GM23338 (cell line): ENCODE measurements around the gene RYR2. TPM values are rescaled to one million over a fixed set of nuclear protein-coding genes. Genes with fewer than 3 reads are reported as not detected.

Experiments
- ATAC-seq: fragments of 200-7000 bp; cut with Tn5 transposase; 3 replicates; pipeline ENCODE4 v1.9.1; 2020
- DNase-seq: peaks from one replicate; pipeline ENCODE4 v3.0.0-alpha.2; 2015; ENCODE audit warnings: low spot score
- H2AFZ ChIP-seq: fragments of 200-600 bp; sonication (generic); 2 replicates; pipeline ENCODE4 v1.8.0; 2016; ENCODE audit warnings: antibody characterized with exemption, mild to moderate bottlenecking, moderate library complexity
- H3F3A ChIP-seq: fragments of 200-600 bp; sonication (generic); replicated peaks from 2 replicates; pipeline ENCODE4 v1.8.0; 2017; ENCODE audit warnings: antibody characterized with exemption, mixed run types, low read depth
- H3K27ac ChIP-seq: fragments of 200-600 bp; sonication (generic); 2 replicates; pipeline ENCODE4 v1.6.1; 2016; ENCODE audit warnings: low read depth
- H3K27me3 ChIP-seq: fragments of 200-600 bp; sonication (generic); 2 replicates; pipeline ENCODE4 v1.8.0; 2016; ENCODE audit warnings: mild to moderate bottlenecking, mixed run types, moderate library complexity; ENCODE audit not compliant: insufficient read depth
- H3K36me3 ChIP-seq: fragments of 200-600 bp; sonication (generic); 2 replicates; pipeline ENCODE4 v1.8.0; 2016; ENCODE audit warnings: mild to moderate bottlenecking; ENCODE audit not compliant: insufficient read depth
- H3K4me1 ChIP-seq: fragments of 200-600 bp; sonication (generic); 2 replicates; pipeline ENCODE4 v1.8.0; 2016; ENCODE audit warnings: mild to moderate bottlenecking, moderate library complexity; ENCODE audit not compliant: insufficient read depth
- H3K4me2 ChIP-seq: fragments of 200-600 bp; sonication (generic); 2 replicates; pipeline ENCODE4 v1.7.1; 2017; ENCODE audit warnings: mixed run types
- H3K4me3 ChIP-seq: fragments of 200-600 bp; sonication (generic); 2 replicates; pipeline ENCODE4 v1.6.1; 2016; ENCODE audit warnings: mixed run types
- H3K79me2 ChIP-seq: fragments of 200-600 bp; sonication (generic); replicated peaks from 2 replicates; pipeline ENCODE4 v1.8.0; 2017; ENCODE audit warnings: mild to moderate bottlenecking; ENCODE audit not compliant: insufficient read depth
- H3K9me2 ChIP-seq: fragments of 200-600 bp; sonication (generic); 2 replicates; pipeline ENCODE4 v1.8.0; 2017; ENCODE audit not compliant: insufficient read depth
- H4K20me1 ChIP-seq: fragments of 200-600 bp; sonication (generic); replicated peaks from 2 replicates; pipeline ENCODE4 v1.8.0; 2017; ENCODE audit warnings: mild to moderate bottlenecking; ENCODE audit not compliant: insufficient read depth
- H3K27ac Mint-ChIP-seq: 2 replicates; pipeline ENCODE4 v1.8.0; 2020; ENCODE audit warnings: inconsistent platforms, mild to moderate bottlenecking, moderate library complexity, mixed read lengths
- H3K27me3 Mint-ChIP-seq: 3 replicates; pipeline ENCODE4 v1.8.0; 2022; ENCODE audit warnings: low read depth, mild to moderate bottlenecking, moderate library complexity, mixed read lengths, inconsistent platforms; ENCODE audit not compliant: insufficient read depth, poor library complexity
- H3K36me3 Mint-ChIP-seq: 3 replicates; pipeline ENCODE4 v1.8.0; 2021; ENCODE audit warnings: low read depth, mild to moderate bottlenecking, inconsistent platforms, moderate library complexity, mixed read lengths
- H3K4me1 Mint-ChIP-seq: 3 replicates; pipeline ENCODE4 v1.8.0; 2020; ENCODE audit warnings: mild to moderate bottlenecking, inconsistent platforms, mixed read lengths
- H3K4me3 Mint-ChIP-seq: 3 replicates; pipeline ENCODE4 v1.8.0; 2021; ENCODE audit warnings: moderate library complexity, mild to moderate bottlenecking, inconsistent platforms, mixed read lengths
- H3K9me3 Mint-ChIP-seq: 3 replicates; pipeline ENCODE4 v1.8.0; 2020; ENCODE audit warnings: moderate library complexity, mild to moderate bottlenecking, inconsistent platforms, mixed read lengths
- ETS1 ChIP-seq: IDR thresholded peaks from 2 replicates; pipeline ENCODE4 v1.6.1; 2016; ENCODE audit warnings: antibody characterized with exemption
- EZH2 ChIP-seq: fragments of 200-600 bp; sonication (generic); IDR thresholded peaks from one replicate; pipeline ENCODE4 v1.8.0; 2017; ENCODE audit warnings: antibody characterized with exemption, mild to moderate bottlenecking, low read depth; ENCODE audit not compliant: unreplicated experiment
- EZH2phosphoT487 ChIP-seq: fragments of 200-600 bp; sonication (generic); IDR thresholded peaks from one replicate; pipeline ENCODE4 v1.8.1; 2018; ENCODE audit warnings: antibody characterized with exemption; ENCODE audit not compliant: unreplicated experiment
- JUNB ChIP-seq: IDR thresholded peaks from one replicate; pipeline ENCODE4 v1.6.1; 2016; ENCODE audit warnings: antibody characterized with exemption; ENCODE audit not compliant: unreplicated experiment
- NANOG ChIP-seq: IDR thresholded peaks from 2 replicates; pipeline ENCODE4 v1.6.1; 2016; ENCODE audit warnings: antibody characterized with exemption, borderline replicate concordance
- POLR2AphosphoS5 ChIP-seq: IDR thresholded peaks from 2 replicates; pipeline ENCODE4 v1.6.1; 2016; ENCODE audit warnings: antibody characterized with exemption, low read depth
- REST ChIP-seq: IDR thresholded peaks from one replicate; pipeline ENCODE4 v1.6.1; 2018; ENCODE audit warnings: antibody characterized with exemption; ENCODE audit not compliant: unreplicated experiment
- STAT1 ChIP-seq: IDR thresholded peaks from one replicate; pipeline ENCODE4 v1.6.1; 2016; ENCODE audit warnings: antibody characterized with exemption; ENCODE audit not compliant: unreplicated experiment
- ZNF114 ChIP-seq: fragments of 250-450 bp; sonication (Bioruptor Pico); IDR thresholded peaks from 2 replicates; pipeline ENCODE4 v1.5.0; 2020; ENCODE audit warnings: mild to moderate bottlenecking, moderate library complexity
- ZNF331 ChIP-seq: fragments of 250-450 bp; sonication (Bioruptor Pico); IDR thresholded peaks from 2 replicates; pipeline ENCODE4 v1.5.0; 2020; ENCODE audit warnings: low read depth, mild to moderate bottlenecking, moderate library complexity
- polyA plus RNA-seq: library from polyadenylated mRNA; unstranded; fragments of >200 nt; fragmentation: Nextera tagmentation; extraction: Ambion mirVana; gene quantifications from 2 replicates; pipeline ENCODE4 v1.2.1, GENCODE V29; 2016
- total RNA-seq: library from RNA; depleted of rRNA; stranded (reverse); fragments of >200 nt; shearing (Covaris generic); gene quantifications from 2 replicates; pipeline ENCODE4 v1.2.3, GENCODE V29; 2014
- TF ChIP-seq, protein P1 (sequence below): fragments of 250-450 bp; sonication (Bioruptor Pico); IDR thresholded peaks from 2 replicates; pipeline ENCODE4 v1.5.0; 2020; ENCODE audit warnings: mild to moderate bottlenecking, moderate library complexity

RYR2 gene
- total and polyA plus RNA-seq, 2 experiments from 2014 or later: 8.9 to 10.0 TPM

DNA sequence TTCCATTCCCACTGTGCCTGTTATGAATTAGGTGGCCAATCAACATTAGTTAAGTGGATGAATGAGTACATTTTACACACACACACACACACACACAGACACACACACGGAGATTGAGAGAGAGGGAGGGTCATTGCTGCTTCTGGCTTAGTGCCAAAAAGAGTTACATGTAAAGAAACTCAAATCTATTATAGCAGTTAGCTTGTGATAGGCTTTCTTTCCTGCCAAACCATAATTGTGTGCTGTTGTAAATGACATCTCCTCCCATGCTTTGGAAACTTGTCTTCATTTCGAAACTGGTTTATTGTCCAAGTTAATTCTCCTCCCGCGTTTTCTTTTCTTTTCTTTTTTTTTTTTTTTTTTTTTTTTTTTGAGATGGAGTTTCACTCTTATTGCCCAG, 36.3 kb upstream of the RYR2 start:
- peaks cover 22% of the 10 kb centered on the region for H3K4me1 Mint-ChIP-seq
- no peaks in the 10 kb centered on the region for H3K27me3 Mint-ChIP-seq
- peaks cover 23% of the 10 kb centered on the region for H3K4me1 ChIP-seq
- no peaks in the 10 kb centered on the region for H4K20me1 ChIP-seq
- H3K36me3 ChIP-seq: no peaks in the 10 kb centered on the region
- no peak overlapping the region for H3K27ac Mint-ChIP-seq
- no peaks in the 10 kb centered on the region for H3F3A ChIP-seq
- H3K36me3 Mint-ChIP-seq: no peaks in the 10 kb centered on the region
- H3K4me3 ChIP-seq: no peak overlapping the region
- H3K27ac ChIP-seq: no peak overlapping the region
- H3K4me2 ChIP-seq: no peak overlapping the region
- TF ChIP-seq JUNB (no peak), STAT1 (no peak), ZNF114 (CRISPR knock-in tag) (no peak), ZNF331 (no peak), POLR2AphosphoS5 (no peak)
- H3K27me3 ChIP-seq: no peaks in the 10 kb centered on the region
- H3K79me2 ChIP-seq: no peaks in the 10 kb centered on the region
- no peak overlapping the region for H2AFZ ChIP-seq
- peaks cover 13% of the 10 kb centered on the region; the same call in 1 of the 2 replicates for H3K9me2 ChIP-seq
- ATAC-seq (no peak), DNase-seq (no peak)
- no peak overlapping the region for H3K4me3 Mint-ChIP-seq
- H3K9me3 Mint-ChIP-seq: no peaks in the 10 kb centered on the region; the same call in 2 of the 3 replicates

DNA sequence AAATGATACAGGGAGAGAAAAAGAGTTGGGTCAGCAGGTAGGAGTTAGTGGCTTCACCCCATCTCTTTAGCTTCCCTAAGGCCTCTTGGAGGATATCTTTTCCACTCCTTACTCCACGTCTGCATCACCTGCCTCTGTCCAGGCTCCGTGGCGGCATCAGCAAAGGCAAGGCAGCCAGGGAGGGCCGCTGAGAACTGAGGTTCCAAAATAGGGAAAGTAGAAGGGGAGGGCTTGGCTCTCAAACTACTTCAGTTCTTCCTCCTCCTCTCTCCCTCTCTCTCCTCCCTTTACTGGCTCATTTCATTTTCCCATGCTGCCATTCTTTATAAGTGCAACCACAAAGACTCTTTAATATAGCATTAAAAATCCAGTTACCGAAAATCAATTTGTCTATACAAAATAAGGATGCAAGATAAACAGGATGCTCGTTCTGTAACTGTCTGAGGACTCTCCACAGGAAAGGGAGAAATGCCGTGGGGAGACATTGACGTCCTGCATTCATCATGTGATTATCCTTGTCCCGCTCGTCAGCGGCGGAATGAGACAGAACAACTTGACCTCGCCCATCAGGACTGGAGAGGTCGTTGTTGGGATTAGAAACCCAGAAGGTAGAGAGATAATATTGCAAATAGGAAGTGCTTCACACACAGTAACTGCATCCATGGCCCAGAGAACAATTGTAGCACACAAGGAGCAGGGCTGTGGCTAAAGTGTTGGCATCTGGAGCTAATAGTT, 34.7 kb upstream of the RYR2 start:
- Mint-ChIP-seq H3K4me1 (peaks cover 26% of the 10 kb centered on the region), H3K9me3 (no peaks in the 10 kb centered on the region), H3K27me3 (no peaks in the 10 kb centered on the region), H3K36me3 (no peaks in the 10 kb centered on the region), H3K27ac (no peak overlapping the region), H3K4me3 (no peak overlapping the region)
- Histone ChIP-seq H3K9me2 (peaks cover 13% of the 10 kb centered on the region; the same call in 1 of the 2 replicates), H3F3A (no peaks in the 10 kb centered on the region), H3K27ac (no peak overlapping the region), H4K20me1 (no peaks in the 10 kb centered on the region), H3K27me3 (no peaks in the 10 kb centered on the region), H3K4me3 (no peak overlapping the region), H3K36me3 (no peaks in the 10 kb centered on the region), H3K4me1 (peaks cover 27% of the 10 kb centered on the region), H3K4me2 (no peak overlapping the region), H3K79me2 (no peaks in the 10 kb centered on the region), H2AFZ (peak overlapping the region; percentile 60; the same call in 1 of the 2 replicates)
- DNase-seq (no peak), ATAC-seq (no peak)
- TF ChIP-seq EZH2phosphoT487: no peak
- no peak for TF ChIP-seq ZNF331
- TF ChIP-seq ETS1: no peak
- TF ChIP-seq REST: no peak
- TF ChIP-seq NANOG: no peak
- no peak for TF ChIP-seq EZH2
- TF ChIP-seq ZNF114 (CRISPR knock-in tag): no peak
- TF ChIP-seq, protein P1, sequence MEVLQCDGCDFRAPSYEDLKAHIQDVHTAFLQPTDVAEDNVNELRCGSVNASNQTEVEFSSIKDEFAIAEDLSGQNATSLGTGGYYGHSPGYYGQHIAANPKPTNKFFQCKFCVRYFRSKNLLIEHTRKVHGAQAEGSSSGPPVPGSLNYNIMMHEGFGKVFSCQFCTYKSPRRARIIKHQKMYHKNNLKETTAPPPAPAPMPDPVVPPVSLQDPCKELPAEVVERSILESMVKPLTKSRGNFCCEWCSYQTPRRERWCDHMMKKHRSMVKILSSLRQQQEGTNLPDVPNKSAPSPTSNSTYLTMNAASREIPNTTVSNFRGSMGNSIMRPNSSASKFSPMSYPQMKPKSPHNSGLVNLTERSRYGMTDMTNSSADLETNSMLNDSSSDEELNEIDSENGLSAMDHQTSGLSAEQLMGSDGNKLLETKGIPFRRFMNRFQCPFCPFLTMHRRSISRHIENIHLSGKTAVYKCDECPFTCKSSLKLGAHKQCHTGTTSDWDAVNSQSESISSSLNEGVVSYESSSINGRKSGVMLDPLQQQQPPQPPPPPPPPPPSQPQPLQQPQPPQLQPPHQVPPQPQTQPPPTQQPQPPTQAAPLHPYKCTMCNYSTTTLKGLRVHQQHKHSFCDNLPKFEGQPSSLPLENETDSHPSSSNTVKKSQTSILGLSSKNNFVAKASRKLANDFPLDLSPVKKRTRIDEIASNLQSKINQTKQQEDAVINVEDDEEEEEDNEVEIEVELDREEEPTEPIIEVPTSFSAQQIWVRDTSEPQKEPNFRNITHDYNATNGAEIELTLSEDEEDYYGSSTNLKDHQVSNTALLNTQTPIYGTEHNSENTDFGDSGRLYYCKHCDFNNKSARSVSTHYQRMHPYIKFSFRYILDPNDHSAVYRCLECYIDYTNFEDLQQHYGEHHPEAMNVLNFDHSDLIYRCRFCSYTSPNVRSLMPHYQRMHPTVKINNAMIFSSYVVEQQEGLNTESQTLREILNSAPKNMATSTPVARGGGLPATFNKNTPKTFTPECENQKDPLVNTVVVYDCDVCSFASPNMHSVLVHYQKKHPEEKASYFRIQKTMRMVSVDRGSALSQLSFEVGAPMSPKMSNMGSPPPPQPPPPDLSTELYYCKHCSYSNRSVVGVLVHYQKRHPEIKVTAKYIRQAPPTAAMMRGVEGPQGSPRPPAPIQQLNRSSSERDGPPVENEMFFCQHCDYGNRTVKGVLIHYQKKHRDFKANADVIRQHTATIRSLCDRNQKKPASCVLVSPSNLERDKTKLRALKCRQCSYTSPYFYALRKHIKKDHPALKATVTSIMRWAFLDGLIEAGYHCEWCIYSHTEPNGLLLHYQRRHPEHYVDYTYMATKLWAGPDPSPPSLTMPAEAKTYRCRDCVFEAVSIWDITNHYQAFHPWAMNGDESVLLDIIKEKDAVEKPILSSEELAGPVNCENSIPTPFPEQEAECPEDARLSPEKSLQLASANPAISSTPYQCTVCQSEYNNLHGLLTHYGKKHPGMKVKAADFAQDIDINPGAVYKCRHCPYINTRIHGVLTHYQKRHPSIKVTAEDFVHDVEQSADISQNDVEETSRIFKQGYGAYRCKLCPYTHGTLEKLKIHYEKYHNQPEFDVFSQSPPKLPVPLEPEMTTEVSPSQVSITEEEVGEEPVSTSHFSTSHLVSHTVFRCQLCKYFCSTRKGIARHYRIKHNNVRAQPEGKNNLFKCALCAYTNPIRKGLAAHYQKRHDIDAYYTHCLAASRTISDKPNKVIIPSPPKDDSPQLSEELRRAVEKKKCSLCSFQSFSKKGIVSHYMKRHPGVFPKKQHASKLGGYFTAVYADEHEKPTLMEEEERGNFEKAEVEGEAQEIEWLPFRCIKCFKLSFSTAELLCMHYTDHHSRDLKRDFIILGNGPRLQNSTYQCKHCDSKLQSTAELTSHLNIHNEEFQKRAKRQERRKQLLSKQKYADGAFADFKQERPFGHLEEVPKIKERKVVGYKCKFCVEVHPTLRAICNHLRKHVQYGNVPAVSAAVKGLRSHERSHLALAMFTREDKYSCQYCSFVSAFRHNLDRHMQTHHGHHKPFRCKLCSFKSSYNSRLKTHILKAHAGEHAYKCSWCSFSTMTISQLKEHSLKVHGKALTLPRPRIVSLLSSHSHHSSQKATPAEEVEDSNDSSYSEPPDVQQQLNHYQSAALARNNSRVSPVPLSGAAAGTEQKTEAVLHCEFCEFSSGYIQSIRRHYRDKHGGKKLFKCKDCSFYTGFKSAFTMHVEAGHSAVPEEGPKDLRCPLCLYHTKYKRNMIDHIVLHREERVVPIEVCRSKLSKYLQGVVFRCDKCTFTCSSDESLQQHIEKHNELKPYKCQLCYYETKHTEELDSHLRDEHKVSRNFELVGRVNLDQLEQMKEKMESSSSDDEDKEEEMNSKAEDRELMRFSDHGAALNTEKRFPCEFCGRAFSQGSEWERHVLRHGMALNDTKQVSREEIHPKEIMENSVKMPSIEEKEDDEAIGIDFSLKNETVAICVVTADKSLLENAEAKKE: no peak
